Loucy (cell line): ENCODE results near the gene WFIKKN2.
A peak's percentile ranks its signal among the peaks of the same experiment; 100 is the strongest.

ENCODE experiments used
- H2AFZ ChIP-seq: fragments of 200-600 bp; sonication (generic); 2 replicates; pipeline ENCODE4 v1.6.0; 2016; ENCODE audit warnings: antibody characterized with exemption, mild to moderate bottlenecking, low read length, moderate library complexity
- H3F3A ChIP-seq: fragments of 200-600 bp; 2 replicates; pipeline ENCODE4 v1.6.0; 2016; ENCODE audit warnings: antibody characterized with exemption, low read depth, mild to moderate bottlenecking
- H3K27me3 ChIP-seq: fragments of 200-600 bp; sonication (generic); 2 replicates; pipeline ENCODE4 v1.6.1; 2014; ENCODE audit warnings: low read length, mild to moderate bottlenecking; ENCODE audit not compliant: insufficient read depth, poor library complexity, severe bottlenecking
- H3K36me3 ChIP-seq: fragments of 200-600 bp; sonication (generic); 2 replicates; pipeline ENCODE4 v1.6.1; 2016; ENCODE audit warnings: low read length; ENCODE audit not compliant: insufficient read depth
- H3K4me1 ChIP-seq: fragments of 200-600 bp; sonication (generic); 2 replicates; pipeline ENCODE4 v1.5.1; 2014; ENCODE audit warnings: low read length, mild to moderate bottlenecking; ENCODE audit not compliant: insufficient read depth, poor library complexity, severe bottlenecking
- H3K4me2 ChIP-seq: fragments of 200-600 bp; sonication (generic); 2 replicates; pipeline ENCODE4 v1.6.0; 2014; ENCODE audit warnings: antibody characterized with exemption, low read length, low read depth, mild to moderate bottlenecking; ENCODE audit not compliant: poor library complexity, severe bottlenecking
- H3K4me3 ChIP-seq: fragments of 200-600 bp; sonication (generic); 2 replicates; pipeline ENCODE4 v1.5.1; 2014; ENCODE audit warnings: low read length, mild to moderate bottlenecking, mixed read lengths; ENCODE audit not compliant: poor library complexity, severe bottlenecking
- H3K79me2 ChIP-seq: fragments of 200-600 bp; sonication (generic); 2 replicates; pipeline ENCODE4 v1.6.1; 2014; ENCODE audit warnings: low read length; ENCODE audit not compliant: insufficient read depth
- H3K9ac ChIP-seq: fragments of 200-600 bp; sonication (generic); 2 replicates; pipeline ENCODE4 v1.6.0; 2014; ENCODE audit warnings: mild to moderate bottlenecking, low read depth, low read length, moderate library complexity; ENCODE audit not compliant: poor library complexity, severe bottlenecking
- H3K9me2 ChIP-seq: fragments of 200-600 bp; sonication (generic); replicated peaks from 2 replicates; pipeline ENCODE4 v1.6.1; 2016; ENCODE audit warnings: low read depth, low read length, mixed read lengths
- H3K9me3 ChIP-seq: fragments of 200-600 bp; sonication (generic); 2 replicates; pipeline ENCODE4 v1.6.1; 2014; ENCODE audit warnings: mild to moderate bottlenecking, antibody characterized with exemption, low read length, low read depth; ENCODE audit not compliant: insufficient read depth
- H4K20me1 ChIP-seq: fragments of 200-600 bp; sonication (generic); 2 replicates; pipeline ENCODE4 v1.6.0; 2014; ENCODE audit warnings: antibody characterized with exemption, low read length, mild to moderate bottlenecking; ENCODE audit not compliant: insufficient read depth, poor library complexity, severe bottlenecking
- EZH2phosphoT487 ChIP-seq: fragments of 200-600 bp; IDR thresholded peaks from 2 replicates; pipeline ENCODE4 v1.6.1; 2018; ENCODE audit warnings: antibody characterized with exemption, mild to moderate bottlenecking, moderate library complexity, borderline replicate concordance
- TF ChIP-seq, protein P1 (sequence below): fragments of 200-600 bp; sonication (generic); conservative IDR thresholded peaks from 2 replicates; pipeline ENCODE4 v1.5.1; 2014; ENCODE audit warnings: mild to moderate bottlenecking, antibody characterized with exemption, low read length

Gene WFIKKN2

DNA sequence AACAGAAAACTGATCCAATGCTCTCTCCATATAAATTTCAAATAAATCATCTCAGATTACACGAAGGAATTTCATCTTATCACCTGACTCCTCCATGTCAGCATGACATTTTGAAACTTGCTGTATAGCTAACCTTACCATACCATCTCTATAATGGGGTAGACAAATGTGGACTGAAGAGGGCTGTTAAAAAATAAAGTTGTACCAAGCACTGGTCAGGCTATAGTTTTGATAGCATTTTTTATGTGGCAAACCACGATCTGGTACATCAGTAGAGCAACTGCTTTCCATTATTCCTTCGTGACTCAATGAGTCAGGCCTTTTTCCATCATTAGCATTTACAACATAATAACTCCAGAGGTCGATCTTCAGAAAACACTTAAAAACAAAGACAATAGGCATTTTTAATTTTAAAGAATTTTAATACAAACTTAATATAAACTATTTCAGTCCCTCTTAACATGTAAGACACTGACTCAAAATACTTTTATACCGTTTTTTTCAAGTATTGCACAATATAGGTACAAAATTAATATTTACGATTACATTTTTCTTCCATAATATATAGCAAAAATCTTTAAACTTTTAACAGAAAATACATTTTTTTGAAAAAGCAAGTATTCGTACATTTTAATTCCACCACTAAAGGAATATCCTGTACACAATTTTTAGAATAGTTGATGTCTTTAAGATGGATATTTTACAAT is 26.6 kb downstream of the WFIKKN2 start:
- Histone ChIP-seq H3K27me3 (no peaks in the 10 kb centered on the region), H3K9ac (no peak overlapping the region), H2AFZ (no peak overlapping the region), H3K4me2 (no peak overlapping the region), H3K79me2 (peaks cover 29% of the 10 kb centered on the region), H3F3A (no peaks in the 10 kb centered on the region), H3K4me1 (peaks cover 16% of the 10 kb centered on the region), H4K20me1 (peaks cover 17% of the 10 kb centered on the region), H3K9me3 (no peaks in the 10 kb centered on the region), H3K4me3 (no peak overlapping the region), H3K36me3 (no peaks in the 10 kb centered on the region), H3K9me2 (no peaks in the 10 kb centered on the region)
- TF ChIP-seq, protein P1, sequence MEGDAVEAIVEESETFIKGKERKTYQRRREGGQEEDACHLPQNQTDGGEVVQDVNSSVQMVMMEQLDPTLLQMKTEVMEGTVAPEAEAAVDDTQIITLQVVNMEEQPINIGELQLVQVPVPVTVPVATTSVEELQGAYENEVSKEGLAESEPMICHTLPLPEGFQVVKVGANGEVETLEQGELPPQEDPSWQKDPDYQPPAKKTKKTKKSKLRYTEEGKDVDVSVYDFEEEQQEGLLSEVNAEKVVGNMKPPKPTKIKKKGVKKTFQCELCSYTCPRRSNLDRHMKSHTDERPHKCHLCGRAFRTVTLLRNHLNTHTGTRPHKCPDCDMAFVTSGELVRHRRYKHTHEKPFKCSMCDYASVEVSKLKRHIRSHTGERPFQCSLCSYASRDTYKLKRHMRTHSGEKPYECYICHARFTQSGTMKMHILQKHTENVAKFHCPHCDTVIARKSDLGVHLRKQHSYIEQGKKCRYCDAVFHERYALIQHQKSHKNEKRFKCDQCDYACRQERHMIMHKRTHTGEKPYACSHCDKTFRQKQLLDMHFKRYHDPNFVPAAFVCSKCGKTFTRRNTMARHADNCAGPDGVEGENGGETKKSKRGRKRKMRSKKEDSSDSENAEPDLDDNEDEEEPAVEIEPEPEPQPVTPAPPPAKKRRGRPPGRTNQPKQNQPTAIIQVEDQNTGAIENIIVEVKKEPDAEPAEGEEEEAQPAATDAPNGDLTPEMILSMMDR: no peak
- TF ChIP-seq EZH2phosphoT487: no peak

DNA sequence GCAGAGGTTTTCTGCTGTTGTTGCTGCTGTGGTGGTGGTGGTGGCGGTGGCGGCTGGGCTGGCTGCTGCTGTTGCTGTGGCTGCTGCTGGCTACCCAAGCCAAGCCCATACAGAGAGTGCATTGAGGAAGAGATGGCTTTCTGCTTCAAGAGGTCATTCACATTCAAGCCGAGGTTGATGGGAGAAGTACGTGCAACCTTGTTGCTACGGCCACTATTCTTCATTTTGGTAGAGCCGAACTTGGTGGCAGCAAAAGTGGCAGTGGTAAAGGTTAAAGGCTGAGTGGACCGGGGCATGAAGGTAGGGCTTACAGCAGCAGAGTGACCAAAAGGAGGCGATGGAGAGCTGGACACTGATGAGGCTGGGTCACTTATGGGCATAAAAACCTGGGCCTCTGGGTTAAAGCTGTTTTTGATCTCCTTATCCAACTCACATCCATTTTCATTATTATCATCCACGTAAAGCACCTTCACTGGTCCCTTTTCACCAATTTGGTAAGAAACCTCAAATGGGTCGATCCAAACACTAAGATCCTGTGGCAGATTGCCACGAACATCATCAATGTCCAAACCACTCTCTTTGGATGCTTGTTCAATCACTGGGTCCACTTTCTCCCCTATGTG is 27.9 kb downstream of the WFIKKN2 start:
- Histone ChIP-seq H3K4me2 (peak overlapping the region; percentile 73), H3F3A (no peaks in the 10 kb centered on the region), H3K27me3 (peaks cover under 1% of the 10 kb centered on the region), H4K20me1 (peaks cover 17% of the 10 kb centered on the region), H3K9me3 (no peaks in the 10 kb centered on the region), H3K4me3 (no peak overlapping the region), H3K9me2 (no peaks in the 10 kb centered on the region), H3K4me1 (peaks cover 21% of the 10 kb centered on the region), H3K9ac (no peak overlapping the region), H2AFZ (no peak overlapping the region), H3K36me3 (no peaks in the 10 kb centered on the region), H3K79me2 (peaks cover 29% of the 10 kb centered on the region)
- no peak for TF ChIP-seq EZH2phosphoT487
- TF ChIP-seq, protein P1: peak; percentile 73

DNA sequence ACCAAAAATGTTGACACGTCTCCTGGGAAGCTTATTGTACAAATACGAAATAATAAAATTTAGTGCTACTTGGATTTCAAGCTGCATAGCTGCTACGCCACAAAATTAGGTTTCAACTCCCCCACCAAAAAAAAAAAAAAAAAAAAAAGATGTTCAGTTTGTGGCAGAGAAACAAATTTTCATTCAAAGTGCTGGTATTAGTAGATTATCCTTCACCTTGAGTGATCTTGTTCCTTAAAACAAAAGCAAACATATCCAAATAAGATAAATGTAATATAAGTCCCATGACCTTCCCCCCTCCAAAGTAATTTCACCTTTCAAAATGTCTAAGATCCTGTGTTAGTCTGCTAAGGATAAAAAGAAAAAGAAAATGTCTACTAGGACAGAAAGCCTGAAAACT is 28.5 kb downstream of the WFIKKN2 start:
- H3K4me3 ChIP-seq: peak overlapping the region; percentile 84
- peaks cover 17% of the 10 kb centered on the region for H4K20me1 ChIP-seq
- H2AFZ ChIP-seq: no peak overlapping the region
- peak overlapping the region; percentile 66 for H3K9ac ChIP-seq
- peaks cover 24% of the 10 kb centered on the region for H3K4me1 ChIP-seq
- H3F3A ChIP-seq: no peaks in the 10 kb centered on the region
- H3K9me2 ChIP-seq: no peaks in the 10 kb centered on the region
- peaks cover 29% of the 10 kb centered on the region for H3K79me2 ChIP-seq
- no peaks in the 10 kb centered on the region for H3K36me3 ChIP-seq
- peaks cover 4% of the 10 kb centered on the region for H3K27me3 ChIP-seq
- no peaks in the 10 kb centered on the region for H3K9me3 ChIP-seq
- TF ChIP-seq, protein P1: no peak
- TF ChIP-seq EZH2phosphoT487: no peak
- H3K4me2 ChIP-seq: peak overlapping the region; percentile 73
